Astrocyte (in vitro differentiated cells and primary cell): ENCODE data around the gene IST1.

Experiments
- EZH2 ChIP-seq: IDR thresholded peaks from 2 replicates; pipeline ENCODE4 v1.6.1; 2012; ENCODE audit warnings: mild to moderate bottlenecking, low read length, inconsistent platforms; ENCODE audit not compliant: insufficient read depth
- TF ChIP-seq, protein P1 (sequence below): IDR thresholded peaks from 2 replicates; pipeline ENCODE4 v1.5.1; 2011; ENCODE audit warnings: low read depth, mild to moderate bottlenecking, inconsistent platforms, low read length, moderate library complexity; ENCODE audit not compliant: insufficient read depth

DNA sequence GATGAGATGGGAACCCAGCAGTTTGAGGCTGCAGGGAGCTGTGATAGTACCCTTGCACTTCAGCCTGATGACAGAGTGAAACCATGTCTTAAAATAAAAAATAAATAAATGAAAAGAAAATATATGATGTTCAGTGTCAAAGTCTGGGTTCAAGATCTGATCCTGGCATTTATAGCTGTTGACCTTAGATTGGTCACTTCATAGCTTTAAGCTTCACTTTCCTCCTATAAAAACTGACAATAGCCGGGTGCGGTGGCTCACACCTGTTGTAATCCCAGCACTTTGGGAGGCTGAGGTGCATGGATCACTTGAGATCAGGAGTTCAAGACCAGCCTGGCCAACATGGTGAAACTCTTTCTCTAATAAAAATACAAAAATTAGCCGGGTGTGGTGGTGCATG, 6.2 kb upstream of the IST1 start:
- TF ChIP-seq, protein P1, sequence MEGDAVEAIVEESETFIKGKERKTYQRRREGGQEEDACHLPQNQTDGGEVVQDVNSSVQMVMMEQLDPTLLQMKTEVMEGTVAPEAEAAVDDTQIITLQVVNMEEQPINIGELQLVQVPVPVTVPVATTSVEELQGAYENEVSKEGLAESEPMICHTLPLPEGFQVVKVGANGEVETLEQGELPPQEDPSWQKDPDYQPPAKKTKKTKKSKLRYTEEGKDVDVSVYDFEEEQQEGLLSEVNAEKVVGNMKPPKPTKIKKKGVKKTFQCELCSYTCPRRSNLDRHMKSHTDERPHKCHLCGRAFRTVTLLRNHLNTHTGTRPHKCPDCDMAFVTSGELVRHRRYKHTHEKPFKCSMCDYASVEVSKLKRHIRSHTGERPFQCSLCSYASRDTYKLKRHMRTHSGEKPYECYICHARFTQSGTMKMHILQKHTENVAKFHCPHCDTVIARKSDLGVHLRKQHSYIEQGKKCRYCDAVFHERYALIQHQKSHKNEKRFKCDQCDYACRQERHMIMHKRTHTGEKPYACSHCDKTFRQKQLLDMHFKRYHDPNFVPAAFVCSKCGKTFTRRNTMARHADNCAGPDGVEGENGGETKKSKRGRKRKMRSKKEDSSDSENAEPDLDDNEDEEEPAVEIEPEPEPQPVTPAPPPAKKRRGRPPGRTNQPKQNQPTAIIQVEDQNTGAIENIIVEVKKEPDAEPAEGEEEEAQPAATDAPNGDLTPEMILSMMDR: no peak
- no peak for TF ChIP-seq EZH2
